HepG2 (cell line): ENCODE results near the gene RBM45.

Experiments
- ELK4 ChIP-seq: sonication (generic); formaldehyde crosslinking; IDR thresholded peaks from 2 replicates; pipeline ENCODE4 v1.9.0; 2021; ENCODE audit warnings: missing genetic modification reagents, borderline replicate concordance
- NFIC ChIP-seq: IDR thresholded peaks from 2 replicates; pipeline ENCODE4 v1.6.1; 2012; ENCODE audit warnings: mild to moderate bottlenecking, low read length, inconsistent platforms
- NR3C1 ChIP-seq: sonication (generic); formaldehyde crosslinking; IDR thresholded peaks from 2 replicates; pipeline ENCODE4 v1.4.0; 2020; ENCODE audit warnings: missing genetic modification reagents
- PHF20 ChIP-seq: sonication (generic); formaldehyde crosslinking; IDR thresholded peaks from 2 replicates; pipeline ENCODE4 v1.5.0; 2020; ENCODE audit warnings: mild to moderate bottlenecking, missing genetic modification reagents
- SETDB1 ChIP-seq: sonication (generic); formaldehyde crosslinking; IDR thresholded peaks from 2 replicates; pipeline ENCODE4 v1.5.1; 2020; ENCODE audit warnings: missing genetic modification reagents, mild to moderate bottlenecking, borderline replicate concordance
- SIX4 ChIP-seq: sonication (generic); formaldehyde crosslinking; IDR thresholded peaks from 2 replicates; pipeline ENCODE4 v1.4.0; 2020; ENCODE audit warnings: missing genetic modification reagents
- SMARCC2 ChIP-seq: fragments of 450-650 bp; IDR thresholded peaks from 2 replicates; pipeline ENCODE4 v1.6.1; 2017; ENCODE audit warnings: antibody characterized with exemption, mild to moderate bottlenecking
- TCF7 ChIP-seq: sonication (generic); IDR thresholded peaks from 2 replicates; pipeline ENCODE4 v1.6.1; 2016; ENCODE audit warnings: antibody characterized with exemption, low read depth
- THAP8 ChIP-seq: sonication (generic); formaldehyde crosslinking; IDR thresholded peaks from 2 replicates; pipeline ENCODE4 v1.5.1; 2020; ENCODE audit warnings: missing genetic modification reagents, mild to moderate bottlenecking, borderline replicate concordance
- ZNF850 ChIP-seq: sonication (generic); formaldehyde crosslinking; conservative IDR thresholded peaks from 2 replicates; pipeline ENCODE4 v1.9.0; 2021; ENCODE audit warnings: mild to moderate bottlenecking, missing genetic modification reagents
- TF ChIP-seq, protein P1 (sequence below): sonication (generic); formaldehyde crosslinking; IDR thresholded peaks from 2 replicates; pipeline ENCODE4 v1.5.0; 2020; ENCODE audit warnings: mild to moderate bottlenecking, missing genetic modification reagents, moderate library complexity
- TF ChIP-seq, protein P2 (sequence below): IDR thresholded peaks from 2 replicates; pipeline ENCODE4 v1.6.1; 2012; ENCODE audit warnings: inconsistent platforms
- TF ChIP-seq, protein P3 (sequence below): sonication (generic); formaldehyde crosslinking; IDR thresholded peaks from 2 replicates; pipeline ENCODE4 v1.4.0; 2020; ENCODE audit warnings: missing genetic modification reagents

DNA sequence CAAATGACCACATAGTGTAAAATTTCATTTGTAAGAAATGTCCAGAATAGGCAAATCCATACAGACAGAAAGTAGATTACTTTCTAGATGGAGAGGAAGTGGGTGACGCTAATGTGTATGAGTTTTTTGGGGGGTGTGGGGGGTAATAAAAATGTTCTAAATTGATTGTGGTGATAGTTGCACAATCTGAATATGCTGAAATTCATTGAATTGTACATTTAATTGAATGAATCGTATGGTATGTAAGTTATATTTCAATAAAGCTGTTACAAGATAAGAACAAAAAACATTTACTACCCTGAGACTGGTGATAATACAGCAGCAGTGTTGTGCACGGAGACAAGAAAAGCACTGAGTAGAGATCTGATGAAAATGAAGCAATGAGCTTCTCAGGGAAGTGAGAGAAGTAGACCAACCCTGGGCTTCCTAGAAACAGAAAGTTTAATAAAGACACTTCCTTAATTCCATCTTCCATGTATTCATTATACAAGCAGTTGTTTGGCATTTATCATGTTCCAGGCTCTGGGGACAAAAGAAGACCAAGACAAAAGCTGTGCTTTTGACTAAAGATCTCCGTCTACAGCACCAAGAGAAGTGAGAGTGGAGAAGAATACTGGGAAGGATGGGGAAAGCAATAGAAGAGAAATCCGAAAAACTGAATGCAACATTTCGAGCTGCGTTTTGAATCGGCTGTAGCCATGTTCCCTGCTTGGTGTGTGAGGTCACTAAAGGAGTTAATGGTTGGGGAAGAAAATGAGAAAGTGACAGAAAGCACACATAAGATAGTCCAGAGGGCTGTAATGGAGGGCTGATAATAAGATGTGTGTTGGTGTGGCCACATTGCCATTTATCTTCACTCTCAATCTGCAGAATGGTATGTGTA lies 37.9 kb upstream of the RBM45 start:
- TF ChIP-seq NR3C1 (no peak), TCF7 (no peak), THAP8 (CRISPR knock-in tag) (no peak), SMARCC2 (no peak), ZNF850 (no peak), ELK4 (CRISPR knock-in tag) (no peak), SIX4 (CRISPR knock-in tag) (no peak), SETDB1 (no peak), PHF20 (CRISPR knock-in tag) (no peak), NFIC (no peak)
- TF ChIP-seq, protein P1, sequence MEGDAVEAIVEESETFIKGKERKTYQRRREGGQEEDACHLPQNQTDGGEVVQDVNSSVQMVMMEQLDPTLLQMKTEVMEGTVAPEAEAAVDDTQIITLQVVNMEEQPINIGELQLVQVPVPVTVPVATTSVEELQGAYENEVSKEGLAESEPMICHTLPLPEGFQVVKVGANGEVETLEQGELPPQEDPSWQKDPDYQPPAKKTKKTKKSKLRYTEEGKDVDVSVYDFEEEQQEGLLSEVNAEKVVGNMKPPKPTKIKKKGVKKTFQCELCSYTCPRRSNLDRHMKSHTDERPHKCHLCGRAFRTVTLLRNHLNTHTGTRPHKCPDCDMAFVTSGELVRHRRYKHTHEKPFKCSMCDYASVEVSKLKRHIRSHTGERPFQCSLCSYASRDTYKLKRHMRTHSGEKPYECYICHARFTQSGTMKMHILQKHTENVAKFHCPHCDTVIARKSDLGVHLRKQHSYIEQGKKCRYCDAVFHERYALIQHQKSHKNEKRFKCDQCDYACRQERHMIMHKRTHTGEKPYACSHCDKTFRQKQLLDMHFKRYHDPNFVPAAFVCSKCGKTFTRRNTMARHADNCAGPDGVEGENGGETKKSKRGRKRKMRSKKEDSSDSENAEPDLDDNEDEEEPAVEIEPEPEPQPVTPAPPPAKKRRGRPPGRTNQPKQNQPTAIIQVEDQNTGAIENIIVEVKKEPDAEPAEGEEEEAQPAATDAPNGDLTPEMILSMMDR = no peak
- TF ChIP-seq, protein P2, sequence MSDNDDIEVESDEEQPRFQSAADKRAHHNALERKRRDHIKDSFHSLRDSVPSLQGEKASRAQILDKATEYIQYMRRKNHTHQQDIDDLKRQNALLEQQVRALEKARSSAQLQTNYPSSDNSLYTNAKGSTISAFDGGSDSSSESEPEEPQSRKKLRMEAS = no peak
- TF ChIP-seq, protein P3, sequence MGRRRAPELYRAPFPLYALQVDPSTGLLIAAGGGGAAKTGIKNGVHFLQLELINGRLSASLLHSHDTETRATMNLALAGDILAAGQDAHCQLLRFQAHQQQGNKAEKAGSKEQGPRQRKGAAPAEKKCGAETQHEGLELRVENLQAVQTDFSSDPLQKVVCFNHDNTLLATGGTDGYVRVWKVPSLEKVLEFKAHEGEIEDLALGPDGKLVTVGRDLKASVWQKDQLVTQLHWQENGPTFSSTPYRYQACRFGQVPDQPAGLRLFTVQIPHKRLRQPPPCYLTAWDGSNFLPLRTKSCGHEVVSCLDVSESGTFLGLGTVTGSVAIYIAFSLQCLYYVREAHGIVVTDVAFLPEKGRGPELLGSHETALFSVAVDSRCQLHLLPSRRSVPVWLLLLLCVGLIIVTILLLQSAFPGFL (CRISPR knock-in tag) = no peak
